ENCODE data around the gene AUTS2.

DNA sequence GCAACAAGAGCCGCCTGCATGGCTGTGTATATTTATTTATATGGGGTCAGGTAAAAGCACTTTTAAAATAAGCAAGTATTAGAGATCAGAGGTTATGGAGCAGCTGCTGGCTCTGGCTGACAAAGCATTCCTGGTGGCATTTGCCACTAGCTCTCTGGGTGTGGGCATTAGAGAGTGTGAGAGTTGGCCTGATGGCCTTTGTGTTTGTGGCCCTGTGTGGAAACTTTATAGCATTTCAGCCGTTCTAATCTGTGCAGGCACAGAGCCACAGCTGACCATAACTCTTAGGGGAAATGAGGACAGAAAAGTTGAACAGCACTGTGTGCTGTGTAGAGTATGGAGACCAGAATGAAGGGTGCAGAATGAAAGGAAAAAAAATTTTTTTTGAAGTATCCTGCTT lies 118.9 kb downstream of the AUTS2 start:
- TF ChIP-seq EZH2 (IDR thresholded peaks at IDR 0.05; ENCODE audit: low read depth, low read length, severe bottlenecking): no peak
- TF ChIP-seq, protein P1, sequence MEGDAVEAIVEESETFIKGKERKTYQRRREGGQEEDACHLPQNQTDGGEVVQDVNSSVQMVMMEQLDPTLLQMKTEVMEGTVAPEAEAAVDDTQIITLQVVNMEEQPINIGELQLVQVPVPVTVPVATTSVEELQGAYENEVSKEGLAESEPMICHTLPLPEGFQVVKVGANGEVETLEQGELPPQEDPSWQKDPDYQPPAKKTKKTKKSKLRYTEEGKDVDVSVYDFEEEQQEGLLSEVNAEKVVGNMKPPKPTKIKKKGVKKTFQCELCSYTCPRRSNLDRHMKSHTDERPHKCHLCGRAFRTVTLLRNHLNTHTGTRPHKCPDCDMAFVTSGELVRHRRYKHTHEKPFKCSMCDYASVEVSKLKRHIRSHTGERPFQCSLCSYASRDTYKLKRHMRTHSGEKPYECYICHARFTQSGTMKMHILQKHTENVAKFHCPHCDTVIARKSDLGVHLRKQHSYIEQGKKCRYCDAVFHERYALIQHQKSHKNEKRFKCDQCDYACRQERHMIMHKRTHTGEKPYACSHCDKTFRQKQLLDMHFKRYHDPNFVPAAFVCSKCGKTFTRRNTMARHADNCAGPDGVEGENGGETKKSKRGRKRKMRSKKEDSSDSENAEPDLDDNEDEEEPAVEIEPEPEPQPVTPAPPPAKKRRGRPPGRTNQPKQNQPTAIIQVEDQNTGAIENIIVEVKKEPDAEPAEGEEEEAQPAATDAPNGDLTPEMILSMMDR (IDR thresholded peaks at IDR 0.05; ENCODE audit: control extremely low read depth in 1 of 3, insufficient read depth in 1 of 3, low read depth in 1 of 3, low read length in 3 of 3): no peak
- no peak for TF ChIP-seq MAFK (IDR thresholded peaks at IDR 0.05; ENCODE audit: low read depth, low read length)
- no peak for TF ChIP-seq POLR2A (IDR thresholded peaks at IDR 0.05; ENCODE audit: control extremely low read depth in 1 of 2, low read depth in 2 of 2, low read length in 2 of 2)
- TF ChIP-seq, protein P2, sequence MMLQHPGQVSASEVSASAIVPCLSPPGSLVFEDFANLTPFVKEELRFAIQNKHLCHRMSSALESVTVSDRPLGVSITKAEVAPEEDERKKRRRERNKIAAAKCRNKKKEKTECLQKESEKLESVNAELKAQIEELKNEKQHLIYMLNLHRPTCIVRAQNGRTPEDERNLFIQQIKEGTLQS (IDR thresholded peaks at IDR 0.05; ENCODE audit: insufficient read depth, low read depth, low read length): no peak
- no peak for TF ChIP-seq POLR2AphosphoS5 (IDR thresholded peaks at IDR 0.05; ENCODE audit: low read depth, low read length)
- TF ChIP-seq SP2 (IDR thresholded peaks at IDR 0.05; ENCODE audit: low read length): no peak
- no peak for TF ChIP-seq TBP (IDR thresholded peaks at IDR 0.05; ENCODE audit: low read depth, low read length)
- no peak for TF ChIP-seq GABPA (IDR thresholded peaks at IDR 0.05; ENCODE audit: borderline replicate concordance, insufficient read depth, low read length)
- TF ChIP-seq RXRA (IDR thresholded peaks at IDR 0.05; ENCODE audit: insufficient read depth, low read depth, low read length): no peak
- no peak for TF ChIP-seq JUND (IDR thresholded peaks at IDR 0.05; ENCODE audit: low read length)
- no peak for TF ChIP-seq EP300 (IDR thresholded peaks at IDR 0.05; ENCODE audit: borderline replicate concordance in 1 of 2, low read depth in 2 of 2, low read length in 2 of 2)
- TF ChIP-seq SP1 (IDR thresholded peaks at IDR 0.05; ENCODE audit: low read depth, low read length): no peak
- no peak for TF ChIP-seq SUZ12 (IDR thresholded peaks at IDR 0.05; ENCODE audit: low read length)
